ENCODE results near the gene HDAC3.

The HDAC3 gene
- long read RNA-seq, donor 1, transcript HDAC3-201 (15 exons, 1,959 nt): major isoform, 23 of 33 reads
- long read RNA-seq, donor 1, partial matches to known transcripts: 6 of 33 reads
- long read RNA-seq, donor 1, other reads (novel, unspliced or antisense): 0 of 33 reads
- long read RNA-seq, donor 2, transcript HDAC3-201 (15 exons, 1,959 nt): major isoform, 13 of 22 reads
- long read RNA-seq, donor 2, partial matches to known transcripts: 7 of 22 reads
- long read RNA-seq, donor 2, other reads (novel, unspliced or antisense): 0 of 22 reads
- long read RNA-seq, donor 3, transcript HDAC3-201 (15 exons, 1,959 nt): major isoform, 6 of 7 reads
- long read RNA-seq, donor 3, partial matches to known transcripts: 0 of 7 reads
- long read RNA-seq, donor 3, other reads (novel, unspliced or antisense): 0 of 7 reads
- long read RNA-seq, donor 4, transcript HDAC3-201 (15 exons, 1,959 nt): major isoform, 15 of 21 reads
- long read RNA-seq, donor 4, transcript HDAC3-213 (2 exons, 830 nt): minor isoform, 5 of 21 reads
- long read RNA-seq, donor 4, partial matches to known transcripts: 0 of 21 reads
- long read RNA-seq, donor 4, other reads (novel, unspliced or antisense): 0 of 21 reads
- long read RNA-seq, donor 5, transcript HDAC3-201 (15 exons, 1,959 nt): major isoform, 15 of 18 reads
- long read RNA-seq, donor 5, partial matches to known transcripts: 0 of 18 reads
- long read RNA-seq, donor 5, other reads (novel, unspliced or antisense): 0 of 18 reads
- long read RNA-seq, donor 6, transcript HDAC3-201 (15 exons, 1,959 nt): major isoform, 21 of 34 reads
- long read RNA-seq, donor 6, partial matches to known transcripts: 7 of 34 reads
- long read RNA-seq, donor 6, other reads (novel, unspliced or antisense): 0 of 34 reads
- long read RNA-seq, donor 7, transcript HDAC3-201 (15 exons, 1,959 nt): major isoform, 32 of 57 reads
- long read RNA-seq, donor 7, transcript HDAC3-213 (2 exons, 830 nt): minor isoform, 6 of 57 reads
- long read RNA-seq, donor 7, partial matches to known transcripts: 17 of 57 reads
- long read RNA-seq, donor 7, other reads (novel, unspliced or antisense): 0 of 57 reads
- long read RNA-seq, donor 8, transcript HDAC3-201 (15 exons, 1,959 nt): major isoform, 10 of 15 reads
- long read RNA-seq, donor 8, partial matches to known transcripts: 0 of 15 reads
- long read RNA-seq, donor 8, other reads (novel, unspliced or antisense): 0 of 15 reads

GRCh38 chr5:141636413-141637122 lies at the start of gene HDAC3, which contains the start of gene RELL2:
Gene HDAC3, minus strand, starts transcription at chr5:141636849. Its CDS starts 59 bp downstream, at chr5:141636790.
Gene RELL2, plus strand, starts transcription at chr5:141636997. Its CDS starts 1,229 bp downstream, at chr5:141638226.
- DNase-seq: peak; percentile 91

GRCh38 chr5:141685591-141685990 lies 48.9 kb upstream of the HDAC3 start:
- no peak for DNase-seq

GRCh38 chr5:141683596-141684141 lies 47.0 kb upstream of the HDAC3 start:
- no peak for DNase-seq

- peak; percentile 73 for DNase-seq
Observed at GRCh38 chr5:141681695-141682641, 45.3 kb upstream of the HDAC3 start, which contains the start of gene ARAP3. Gene ARAP3, minus strand, starts transcription at chr5:141682230. Its CDS starts 1,744 bp downstream, at chr5:141680486.

- DNase-seq: no peak
Observed at GRCh38 chr5:141681295-141681694, 44.6 kb upstream of the HDAC3 start.

- DNase-seq: peak; percentile 42
Observed at GRCh38 chr5:141680751-141681201, 44.1 kb upstream of the HDAC3 start.

- DNase-seq: no peak
Observed at GRCh38 chr5:141680178-141680577, 43.5 kb upstream of the HDAC3 start.

- DNase-seq: no peak
Observed at GRCh38 chr5:141677415-141677814, 40.8 kb upstream of the HDAC3 start.

- no peak for DNase-seq
Observed at GRCh38 chr5:141675672-141676071, 39.0 kb upstream of the HDAC3 start.

- no peak for DNase-seq
Observed at GRCh38 chr5:141674747-141675146, 38.1 kb upstream of the HDAC3 start.

GRCh38 chr5:141672841-141673813 lies 36.5 kb upstream of the HDAC3 start:
- peak; percentile 37 for DNase-seq

- no peak for DNase-seq
Observed at GRCh38 chr5:141672071-141672840, 35.6 kb upstream of the HDAC3 start.

GRCh38 chr5:141669520-141669919 lies 32.9 kb upstream of the HDAC3 start:
- DNase-seq: no peak

GRCh38 chr5:141668601-141669265 lies 32.1 kb upstream of the HDAC3 start:
- DNase-seq: no peak

- no peak for DNase-seq
Observed at GRCh38 chr5:141665995-141666940, 29.6 kb upstream of the HDAC3 start.

Data from right kidney (tissue), 9 donors.